Limb (tissue), 2 donors: ENCODE measurements around the gene LRRC66.

Experiments
- DNase-seq, 2 donors: peaks; one replicate each; pipeline ENCODE4 v3.0.0-alpha.2; 2016; ENCODE audit errors: extremely low spot score in 2 of 2

LRRC66 gene

DNA sequence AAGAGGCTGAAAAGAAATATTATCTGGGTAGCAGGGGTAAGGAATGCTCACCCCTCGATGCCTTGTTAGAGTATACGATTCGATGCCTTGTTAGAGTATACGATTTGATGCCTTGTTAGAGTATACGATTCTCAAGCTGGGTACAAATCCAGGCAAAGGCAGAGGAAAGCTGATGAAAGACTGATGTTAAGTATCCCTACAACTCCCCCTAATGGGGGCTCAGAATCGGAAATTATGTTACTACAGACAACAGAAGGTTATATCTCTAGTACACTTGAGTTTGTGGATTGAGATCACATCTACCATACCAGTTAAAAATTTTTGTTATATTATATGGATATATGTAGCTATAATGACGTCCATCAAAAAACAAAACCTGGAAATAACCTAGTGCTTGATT lies 4.8 kb downstream of the LRRC66 start:
- DNase-seq, result peak in 1 of 2 donors; percentile 16

DNA sequence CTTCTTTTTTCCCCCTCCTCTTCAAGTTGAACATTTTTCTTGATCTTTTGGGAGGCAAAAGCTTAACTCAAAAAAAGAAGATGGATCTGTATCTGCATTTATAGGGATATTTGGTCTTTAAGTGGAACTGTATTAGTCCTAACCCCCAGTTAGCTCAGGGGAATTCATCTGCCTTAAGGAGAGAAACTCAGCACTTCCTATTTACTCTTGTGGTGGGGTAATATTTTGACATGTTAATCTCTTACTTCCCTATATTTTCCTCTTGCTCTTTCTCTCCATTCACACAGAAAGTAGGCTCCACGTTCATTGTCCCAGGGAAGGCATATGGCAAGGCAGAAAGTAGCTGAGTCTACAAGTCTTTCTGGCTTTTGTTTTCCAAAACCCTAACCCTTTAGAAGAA lies 5.3 kb downstream of the LRRC66 start:
- no peak for DNase-seq

DNA sequence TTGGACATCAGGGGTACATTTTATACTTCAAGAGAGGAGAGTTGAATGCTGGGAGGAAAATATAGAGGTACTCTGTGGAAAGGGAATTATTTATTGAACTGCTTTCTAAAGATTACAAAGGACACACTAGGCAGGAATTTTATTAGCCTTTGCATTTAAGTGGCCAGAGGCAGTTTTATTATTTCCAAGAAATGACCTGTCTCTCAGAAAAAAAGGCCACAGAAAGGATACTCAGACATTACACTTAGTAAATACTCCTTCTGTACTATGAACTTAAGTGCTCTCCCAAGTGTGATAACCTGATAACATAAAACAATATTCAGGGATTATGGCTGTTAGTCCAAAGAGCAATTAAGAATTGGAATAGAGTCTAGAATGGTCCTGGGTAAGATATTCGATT lies 7.5 kb downstream of the LRRC66 start:
- no peak for DNase-seq

DNA sequence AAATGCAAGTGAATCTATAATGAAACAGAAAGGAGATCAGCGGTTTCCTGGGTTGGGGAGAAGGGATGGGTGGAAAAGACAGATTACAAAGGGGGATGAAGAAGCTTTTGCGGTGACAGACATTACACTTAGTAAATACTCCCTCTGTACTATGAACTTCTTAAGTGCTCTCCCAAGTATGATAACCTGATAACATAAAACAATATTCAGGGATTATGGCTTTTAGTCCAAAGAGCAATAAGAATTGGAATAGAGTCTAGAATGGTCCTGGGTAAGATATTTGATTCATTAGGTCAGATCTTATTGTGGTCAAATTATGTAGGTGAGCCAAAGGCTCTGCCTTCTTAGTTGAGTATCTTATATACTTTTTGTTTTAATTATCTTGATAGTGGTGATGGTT lies 9.2 kb downstream of the LRRC66 start:
- no peak for DNase-seq

DNA sequence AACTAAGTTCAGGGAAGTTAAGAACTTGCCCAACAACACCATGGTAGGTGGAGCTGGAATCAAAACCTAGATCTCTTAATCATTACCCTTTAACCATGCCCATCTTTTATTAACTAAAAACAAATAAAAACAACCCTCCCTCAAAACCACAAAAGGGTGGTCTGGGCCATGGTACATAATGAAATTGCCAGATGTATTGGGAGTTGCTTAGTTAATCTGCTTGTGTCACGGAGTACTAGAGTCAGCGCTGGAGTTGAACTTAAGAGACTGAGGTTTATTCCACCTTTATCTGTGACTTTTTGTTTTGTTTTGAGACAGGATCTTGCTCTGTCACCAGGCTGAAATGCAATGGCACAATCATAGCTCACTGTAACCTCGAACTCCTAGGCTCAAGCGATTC lies 13.3 kb downstream of the LRRC66 start:
- no peak for DNase-seq

DNA sequence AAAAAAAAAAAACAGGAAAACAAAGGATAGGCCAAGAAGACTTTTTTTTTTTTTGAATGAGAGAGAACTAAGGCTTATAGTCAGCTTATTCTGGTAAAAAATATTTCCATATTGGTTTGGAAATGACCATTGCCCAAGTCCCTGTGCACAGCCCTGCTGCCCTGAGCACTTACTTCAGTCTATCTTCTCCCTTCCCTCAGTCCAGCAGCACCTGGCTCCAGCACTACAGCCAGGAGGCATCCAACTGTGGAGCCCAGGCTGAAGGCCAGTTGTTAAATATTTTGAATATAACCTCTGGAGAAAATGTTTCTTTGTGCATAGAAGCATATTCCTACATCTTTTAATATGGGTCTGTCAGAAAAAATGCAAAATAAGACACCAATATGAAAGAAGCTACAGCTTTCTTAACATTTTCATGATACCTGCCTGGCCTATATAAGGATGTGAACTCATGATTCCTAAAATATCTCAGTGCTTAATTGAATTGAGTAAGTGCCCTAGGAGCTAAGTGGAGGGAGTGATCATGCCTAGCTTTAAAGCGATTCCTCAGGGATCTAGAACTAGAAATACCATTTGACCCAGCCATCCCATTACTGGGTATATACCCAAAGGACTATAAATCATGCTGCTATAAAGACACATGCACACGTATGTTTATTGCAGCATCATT lies 14.4 kb downstream of the LRRC66 start:
- no peak for DNase-seq

DNA sequence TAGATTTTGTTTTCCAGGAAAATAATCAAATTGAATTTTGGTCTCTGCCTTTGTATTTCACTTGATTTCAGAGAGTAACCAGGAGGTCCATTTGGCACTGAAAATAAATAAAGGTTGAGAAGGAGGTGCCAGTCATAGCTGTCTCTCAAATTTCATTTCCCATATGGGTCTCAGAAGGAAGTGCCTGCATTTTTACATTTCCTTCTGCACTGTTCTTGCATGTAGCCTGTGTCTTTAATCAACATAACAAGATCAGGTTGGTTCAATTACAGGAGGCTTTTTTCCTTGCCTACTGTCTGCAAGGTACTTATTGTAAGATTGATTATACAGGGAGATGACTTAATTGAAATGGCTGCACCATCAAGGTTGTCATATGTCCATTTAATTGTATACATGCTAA lies 15.7 kb downstream of the LRRC66 start:
- DNase-seq, result no peak

DNA sequence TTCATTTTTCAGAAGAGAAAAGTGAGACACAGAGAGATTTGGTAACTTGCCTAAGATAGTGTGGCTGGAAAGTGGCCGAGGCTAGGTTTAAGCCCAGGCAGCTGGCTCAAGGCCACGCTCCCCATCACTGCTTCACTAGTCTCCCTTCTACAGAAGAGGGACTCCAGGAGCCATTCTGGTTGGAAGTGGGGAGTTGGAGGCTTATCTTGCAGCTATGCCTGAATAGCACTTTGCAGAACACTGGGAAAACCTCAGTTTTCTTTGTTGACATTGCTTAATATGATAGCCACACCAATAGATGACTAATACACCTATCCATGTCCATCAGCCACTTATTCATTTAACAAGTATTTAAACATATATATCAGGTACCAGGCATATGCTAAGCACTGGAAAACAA lies 18.5 kb downstream of the LRRC66 start:
- no peak for DNase-seq

DNA sequence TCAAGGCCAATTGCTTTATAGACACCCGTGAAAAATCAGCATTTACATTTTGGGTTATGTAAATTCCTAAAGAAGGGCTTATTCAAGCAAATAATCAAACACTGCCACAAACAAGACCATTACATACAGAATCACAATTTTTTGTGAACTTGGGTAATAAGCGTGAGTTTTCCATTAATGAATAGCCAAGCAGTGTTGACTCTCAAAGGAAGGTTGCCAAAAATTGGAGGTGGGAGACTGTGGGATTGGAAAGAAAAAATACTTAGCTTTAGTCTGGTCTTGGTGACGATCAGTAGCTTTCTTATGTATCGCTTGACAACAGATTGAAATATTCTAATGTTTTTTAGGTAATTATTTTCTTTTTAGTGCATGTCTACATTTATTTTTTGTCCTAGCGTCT lies 20.9 kb downstream of the LRRC66 start:
- DNase-seq, result no peak

DNA sequence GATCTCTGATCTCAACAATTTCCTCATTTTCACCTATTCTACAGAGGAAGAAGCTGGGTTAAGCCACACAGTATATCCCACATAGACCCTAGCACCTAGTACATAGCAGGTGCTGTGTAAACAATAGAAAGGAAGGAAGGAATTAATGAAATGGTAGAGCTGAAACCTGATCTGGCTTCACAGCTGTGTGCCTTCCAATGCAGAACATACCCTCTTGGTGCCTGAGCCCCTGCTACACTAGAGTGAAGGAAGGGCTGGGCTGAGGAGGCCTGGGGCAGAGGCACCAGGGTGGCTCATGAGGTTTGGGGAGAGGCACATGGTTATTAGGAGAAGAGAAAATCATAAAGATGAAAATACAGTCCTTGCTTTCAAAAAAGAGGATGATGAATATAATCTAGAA lies 21.3 kb downstream of the LRRC66 start:
- no peak for DNase-seq

DNA sequence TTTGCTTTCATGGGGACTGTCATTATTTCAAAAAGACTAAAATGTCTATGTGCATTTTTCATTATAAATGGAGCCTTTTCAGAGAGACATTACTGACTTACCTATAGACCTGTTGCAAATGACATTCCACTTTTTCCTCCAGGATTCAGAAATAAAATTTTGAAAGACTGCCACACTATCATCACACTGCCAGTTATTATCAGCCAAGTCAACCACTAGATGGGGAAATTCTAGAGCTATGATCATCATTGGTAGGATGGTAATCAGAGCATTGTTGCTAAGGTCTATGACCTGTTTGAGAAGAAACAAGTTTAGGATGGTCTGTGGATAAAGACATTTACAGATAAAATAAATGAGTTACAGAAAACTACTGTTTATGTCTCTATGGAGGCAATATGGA lies 22.5 kb downstream of the LRRC66 start:
- no peak for DNase-seq

DNA sequence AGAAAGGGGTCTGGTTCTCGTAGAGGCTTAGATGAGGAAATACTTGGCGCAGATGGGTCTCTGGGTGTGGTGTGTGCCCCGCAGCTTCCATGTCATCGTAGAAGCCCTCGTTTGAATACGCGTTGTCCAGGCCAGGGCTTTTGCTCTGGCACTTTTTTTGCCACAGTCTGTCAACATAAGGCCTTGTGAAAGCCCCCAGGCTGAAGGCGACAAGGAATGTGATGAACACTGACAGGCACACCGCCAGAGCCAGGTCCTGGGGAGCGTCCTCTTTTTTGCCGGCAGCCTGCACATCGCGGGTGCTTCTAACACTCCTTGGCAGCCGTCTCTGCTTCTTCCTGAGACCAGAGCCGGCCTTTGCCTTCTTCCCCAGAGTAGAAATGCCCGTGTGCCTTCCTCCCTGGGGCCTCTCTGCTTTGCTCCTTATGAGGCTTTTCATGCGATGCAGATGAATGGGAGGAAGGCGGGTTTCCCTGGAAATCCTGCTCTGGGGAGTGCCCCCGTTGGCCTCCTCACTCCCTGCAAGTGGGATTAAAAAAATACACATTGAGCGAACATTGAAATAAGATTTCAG lies 24.4 kb downstream of the LRRC66 start:
- DNase-seq, result no peak

DNA sequence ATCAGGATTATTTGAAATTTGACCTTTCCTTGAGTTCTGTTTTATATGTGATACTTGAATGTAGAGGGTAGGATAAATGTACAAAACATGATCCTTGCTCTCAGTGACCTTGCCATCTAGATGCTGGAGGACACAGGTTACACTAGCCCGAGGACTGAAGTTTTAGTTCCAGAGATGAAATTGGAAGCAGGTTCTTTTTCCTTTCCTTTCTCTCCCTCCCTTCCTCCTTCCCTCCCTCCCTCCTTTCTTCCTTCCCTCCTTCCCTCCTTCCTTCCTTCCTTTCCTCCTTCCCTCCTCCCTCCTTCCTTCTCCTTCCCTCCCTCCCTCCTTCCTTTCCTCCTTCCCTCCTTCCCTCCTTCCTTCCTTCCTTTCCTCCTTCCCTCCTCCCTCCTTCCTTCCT lies 54.3 kb downstream of the LRRC66 start:
- DNase-seq, result no peak

DNA sequence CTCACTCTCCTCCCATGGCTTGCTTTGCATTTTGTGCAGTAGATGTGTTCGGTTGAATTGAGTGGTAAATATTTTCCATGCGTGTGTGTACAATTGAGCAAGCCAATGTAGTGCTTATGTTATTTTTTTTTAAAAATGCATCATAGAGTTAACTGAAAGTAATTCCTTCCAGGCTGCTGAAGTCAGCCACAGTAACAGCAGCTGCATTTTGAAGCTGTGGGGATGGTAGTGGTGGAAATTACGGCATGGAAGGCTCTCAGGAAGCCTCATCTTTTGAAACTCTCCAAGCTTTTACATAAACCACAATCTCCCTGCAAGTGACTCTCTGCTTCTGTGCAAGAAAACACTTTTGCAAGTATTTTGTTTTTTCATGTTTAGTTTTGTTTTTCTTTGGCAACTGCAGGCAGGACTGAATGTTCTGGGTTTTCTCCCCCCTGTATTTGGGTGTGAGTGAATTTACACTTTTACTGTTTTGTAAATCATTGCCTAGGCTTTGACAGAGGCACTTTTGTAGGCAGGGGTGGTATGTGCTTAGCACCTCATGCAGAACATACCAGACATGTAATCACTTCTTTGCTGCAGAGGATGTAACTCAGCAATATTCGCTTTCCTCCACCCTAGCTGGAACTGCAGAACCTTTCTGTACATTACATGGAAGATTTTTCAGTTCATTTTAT lies 56.2 kb downstream of the LRRC66 start:
- DNase-seq, result peak in 1 of 2 donors; percentile 17

DNA sequence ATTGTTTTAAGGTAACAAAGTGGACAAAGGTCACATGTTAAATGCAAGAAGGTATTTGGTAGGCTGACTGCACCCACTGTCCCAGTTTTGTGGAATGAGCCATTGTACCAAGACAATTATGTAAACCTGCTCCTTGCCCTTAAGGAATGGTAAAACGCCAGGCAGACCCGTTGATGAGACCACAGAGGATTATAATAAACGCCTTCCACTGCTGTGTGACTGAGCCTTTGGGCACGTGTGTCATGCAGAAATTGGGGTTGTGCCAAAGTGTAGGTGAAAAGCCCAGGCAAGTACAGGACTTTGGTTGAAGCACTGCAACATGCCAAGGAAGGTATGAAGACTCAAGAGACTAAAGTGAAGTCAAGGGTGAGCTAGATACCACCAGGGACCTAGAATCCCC lies 59.7 kb downstream of the LRRC66 start:
- no peak for DNase-seq

DNA sequence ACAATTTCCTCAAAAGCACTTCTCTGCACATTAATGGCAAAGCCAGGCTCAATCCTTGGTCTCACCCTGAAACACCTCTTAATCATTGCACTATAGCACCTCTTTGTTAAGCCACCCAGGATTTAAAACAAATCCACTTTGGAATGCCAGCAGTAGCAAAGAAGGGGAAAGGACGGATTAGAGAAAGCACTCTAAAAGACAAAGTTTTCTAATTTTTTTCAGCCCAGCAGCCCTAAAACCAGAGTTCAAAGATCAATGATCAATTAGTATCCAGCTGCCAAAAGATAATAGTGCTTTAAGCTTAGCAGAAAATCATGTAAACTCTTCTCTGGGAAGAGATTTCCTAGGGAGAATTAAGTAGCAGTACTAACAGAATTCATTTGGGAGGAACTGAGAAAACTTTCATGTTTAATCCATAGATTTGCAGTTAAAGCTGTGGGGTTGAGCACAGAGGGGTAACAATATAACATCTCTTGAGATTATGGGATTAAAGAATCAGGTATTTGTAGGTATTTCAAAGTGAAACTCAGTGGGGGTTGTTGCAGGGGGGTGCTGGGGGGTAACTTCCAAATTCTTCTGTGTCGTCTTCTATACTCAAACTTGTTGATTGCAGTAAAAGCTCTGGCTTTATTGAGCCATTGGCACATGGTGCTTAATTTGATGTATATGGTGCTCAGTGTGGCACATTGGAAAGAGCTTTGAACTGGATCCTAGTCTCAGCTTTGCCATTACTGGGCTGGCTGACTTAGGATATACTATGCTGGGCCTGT lies 61.8 kb downstream of the LRRC66 start:
- DNase-seq, result no peak
